Measurements from ENCODE around the gene MMP25. TPM values are rescaled to one million over a fixed set of nuclear protein-coding genes. Genes with fewer than 3 reads are reported as not detected.

The MMP25 gene
- total RNA-seq, 2 experiments from 2014 or later = 34.0 to 88.3 TPM

DNA sequence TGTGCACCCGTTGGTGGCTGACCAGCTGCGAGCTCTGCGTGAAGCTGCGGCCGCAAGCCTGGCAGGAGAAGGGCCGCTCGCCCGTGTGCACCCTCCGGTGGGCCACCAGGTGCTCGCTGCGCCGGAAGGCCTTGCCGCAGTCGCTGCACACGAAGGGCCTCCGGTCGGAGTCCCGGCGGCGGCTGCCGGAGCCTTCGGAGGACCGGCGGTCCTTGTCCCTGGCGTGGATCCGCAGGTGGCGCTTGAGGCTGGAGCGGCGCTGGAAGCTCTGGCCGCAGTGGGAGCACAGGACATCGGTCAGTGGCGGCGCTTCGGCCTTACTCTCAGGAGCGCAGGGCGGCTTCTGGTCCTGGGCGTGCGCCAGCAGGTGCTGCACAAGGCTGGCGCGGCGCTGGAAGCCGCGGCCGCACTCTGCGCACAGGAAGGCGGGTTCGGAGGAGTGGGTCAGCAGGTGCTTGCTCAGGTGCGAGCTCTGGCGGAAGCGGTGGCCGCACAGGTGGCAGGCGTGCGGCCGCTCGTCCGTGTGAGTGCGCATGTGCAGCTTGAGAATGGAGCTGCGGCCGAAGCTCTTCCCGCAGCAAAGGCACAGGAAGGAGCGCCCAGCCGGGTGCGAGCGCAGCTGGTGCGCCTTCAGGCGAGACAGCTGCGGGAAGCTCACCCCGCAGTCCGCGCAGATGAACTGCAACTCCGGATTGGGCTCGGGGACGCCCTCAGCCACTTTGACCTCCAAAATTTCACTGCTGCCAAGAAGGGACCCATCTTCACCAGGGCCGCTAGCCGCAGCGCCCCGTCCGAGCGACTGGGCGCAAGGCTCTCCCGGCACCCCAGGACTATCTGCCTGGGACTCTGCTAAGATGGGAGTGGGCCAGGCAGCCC is 43.6 kb downstream of the MMP25 start:
- DNase-seq = no peak
- H3K4me1 Mint-ChIP-seq = peaks cover 38% of the 10 kb centered on the region
- H3K27ac Mint-ChIP-seq = no peak overlapping the region
- ATAC-seq = no peak
- CTCF ChIA-PET = interaction anchor here (1.1 to 21.7 kb wide), 8 partner anchors 10 to 75 kb away, joined by 3 to 400 read pairs (median 6); partner anchors contain the start of gene ZNF213
- H3K36me3 Mint-ChIP-seq = peaks cover 1% of the 10 kb centered on the region
- no peaks in the 10 kb centered on the region for H3K27me3 Mint-ChIP-seq
- H3K9me3 Mint-ChIP-seq (ENCODE audit: low read depth) = no peaks in the 10 kb centered on the region
- no peak overlapping the region for H3K4me3 Mint-ChIP-seq

DNA sequence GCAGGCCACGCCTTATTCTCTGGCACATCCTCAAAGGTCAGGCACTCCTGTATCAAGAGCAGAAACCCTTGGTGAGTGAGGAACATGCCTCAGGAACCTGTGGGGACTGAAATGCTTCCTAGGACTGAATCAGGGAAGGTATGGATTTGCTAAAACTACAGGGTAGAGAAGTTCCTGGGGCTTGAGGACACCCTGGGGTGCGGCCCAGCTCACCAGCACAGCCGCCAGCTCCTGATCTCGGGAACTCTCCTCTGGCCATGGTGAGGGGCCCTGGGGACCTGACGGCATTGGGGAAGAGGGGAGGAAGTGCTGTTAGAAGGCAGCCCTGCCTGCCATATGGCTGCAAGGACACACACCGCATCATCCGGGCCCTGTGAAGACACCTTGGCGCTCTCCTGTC is 45.2 kb downstream of the MMP25 start:
- Mint-ChIP-seq H3K36me3 (no peaks in the 10 kb centered on the region), H3K27me3 (no peaks in the 10 kb centered on the region), H3K27ac (peak overlapping the region; percentile 64), H3K4me1 (peaks cover 41% of the 10 kb centered on the region), H3K9me3 (ENCODE audit: low read depth) (no peaks in the 10 kb centered on the region), H3K4me3 (no peak overlapping the region)
- no peak for DNase-seq
- CTCF ChIA-PET = interaction anchor here (1.1 to 21.7 kb wide), 6 partner anchors 9 to 40 kb away, joined by 3 to 400 read pairs (median 6); partner anchors contain the start of gene ZNF213
- no peak for ATAC-seq

- Mint-ChIP-seq H3K27ac (no peak overlapping the region), H3K9me3 (ENCODE audit: low read depth) (no peaks in the 10 kb centered on the region), H3K27me3 (no peaks in the 10 kb centered on the region), H3K4me1 (peaks cover 42% of the 10 kb centered on the region), H3K4me3 (no peak overlapping the region), H3K36me3 (no peaks in the 10 kb centered on the region)
- CTCF ChIA-PET = interaction anchor here (0.8 to 21.7 kb wide), 10 partner anchors 8 to 74 kb away, joined by 3 to 400 read pairs (median 5); partner anchors contain the start of genes TNFRSF12A and ZNF213
- ATAC-seq (no peak), DNase-seq (no peak)
Measured at GRCh38 chr16:3092501-3092941, 46.2 kb downstream of the MMP25 start.

DNA sequence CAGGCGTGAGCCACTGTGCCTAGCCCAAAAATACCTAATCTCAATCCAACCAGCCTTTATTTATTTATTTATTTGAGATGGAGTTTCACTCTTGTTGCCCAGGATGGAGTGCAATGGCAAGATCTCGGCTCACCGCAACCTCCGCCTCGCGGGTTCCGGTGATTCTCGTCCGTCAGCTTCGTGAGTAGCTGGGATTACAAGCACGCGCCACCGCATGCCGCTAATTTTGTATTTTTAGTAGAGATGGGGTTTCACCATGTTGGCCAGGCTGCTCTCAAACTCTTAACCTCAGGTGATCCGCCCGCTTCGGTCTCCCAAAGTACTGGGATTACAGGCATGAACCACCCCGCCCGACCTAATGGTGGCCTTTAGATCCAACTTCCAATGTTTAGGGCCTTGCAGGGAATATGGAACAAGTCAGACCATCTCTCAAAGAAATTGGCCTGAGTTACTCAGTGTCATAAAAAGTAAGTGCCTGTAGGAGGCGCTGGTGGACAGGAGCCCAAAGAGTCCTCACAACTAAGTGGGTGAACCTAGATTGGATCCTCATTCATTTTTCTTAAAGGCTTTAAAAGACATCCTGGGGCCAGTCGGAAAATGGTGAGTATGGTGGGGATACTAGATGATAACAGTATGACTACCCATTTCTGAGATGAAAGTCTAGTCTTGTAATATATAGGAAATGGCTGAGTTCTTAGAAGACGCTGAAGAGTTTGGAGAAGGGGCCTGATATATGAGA is 48.1 kb downstream of the MMP25 start:
- Mint-ChIP-seq H3K9me3 (ENCODE audit: low read depth) (no peaks in the 10 kb centered on the region), H3K27me3 (no peaks in the 10 kb centered on the region), H3K4me1 (peaks cover 46% of the 10 kb centered on the region), H3K4me3 (no peak overlapping the region), H3K27ac (peak overlapping the region; percentile 69), H3K36me3 (no peaks in the 10 kb centered on the region)
- ATAC-seq = peak; percentile 26
- CTCF ChIA-PET = interaction anchor here (0.7 to 21.7 kb wide), 9 partner anchors 10 to 74 kb away, joined by 3 to 400 read pairs (median 8); partner anchors contain the start of genes TNFRSF12A and ZNF213
- DNase-seq = peak; percentile 73

GRCh38 chr16:3095869-3096268 is 49.5 kb downstream of the MMP25 start:
- ATAC-seq = peak; percentile 72
- H3K27me3 Mint-ChIP-seq = no peaks in the 10 kb centered on the region
- DNase-seq = peak; percentile 89
- H3K27ac Mint-ChIP-seq = peak overlapping the region; percentile 65
- H3K4me1 Mint-ChIP-seq = peaks cover 54% of the 10 kb centered on the region
- H3K9me3 Mint-ChIP-seq (ENCODE audit: low read depth) = no peaks in the 10 kb centered on the region
- CTCF ChIA-PET = interaction anchor here (0.6 to 21.7 kb wide), 17 partner anchors 8 to 75 kb away, joined by 3 to 400 read pairs (median 5); partner anchors contain the start of genes IL32 and ZNF213
- H3K4me3 Mint-ChIP-seq = no peak overlapping the region
- no peaks in the 10 kb centered on the region for H3K36me3 Mint-ChIP-seq

- ATAC-seq (no peak), DNase-seq (no peak)
- no peak overlapping the region for H3K4me3 Mint-ChIP-seq
- peaks cover 54% of the 10 kb centered on the region for H3K4me1 Mint-ChIP-seq
- H3K27ac Mint-ChIP-seq = no peak overlapping the region
- H3K36me3 Mint-ChIP-seq = no peaks in the 10 kb centered on the region
- no peaks in the 10 kb centered on the region for H3K9me3 Mint-ChIP-seq (ENCODE audit: low read depth)
- CTCF ChIA-PET = interaction anchor here (0.8 to 21.7 kb wide), 12 partner anchors 9 to 74 kb away, joined by 3 to 400 read pairs (median 6); partner anchors contain the start of gene ZNF213
- H3K27me3 Mint-ChIP-seq = no peaks in the 10 kb centered on the region
Measured at GRCh38 chr16:3096362-3096761, 50.0 kb downstream of the MMP25 start.

GRCh38 chr16:3097266-3097665 is 50.9 kb downstream of the MMP25 start:
- CTCF ChIA-PET = interaction anchor here (0.7 to 21.7 kb wide), 9 partner anchors 9 to 67 kb away, joined by 3 to 400 read pairs (median 22); partner anchors contain the start of gene ZNF213
- ATAC-seq = no peak
- H3K27me3 Mint-ChIP-seq = no peaks in the 10 kb centered on the region
- no peak overlapping the region for H3K4me3 Mint-ChIP-seq
- no peaks in the 10 kb centered on the region for H3K9me3 Mint-ChIP-seq (ENCODE audit: low read depth)
- H3K36me3 Mint-ChIP-seq = no peaks in the 10 kb centered on the region
- DNase-seq = no peak
- H3K27ac Mint-ChIP-seq = no peak overlapping the region
- H3K4me1 Mint-ChIP-seq = peaks cover 59% of the 10 kb centered on the region

DNA sequence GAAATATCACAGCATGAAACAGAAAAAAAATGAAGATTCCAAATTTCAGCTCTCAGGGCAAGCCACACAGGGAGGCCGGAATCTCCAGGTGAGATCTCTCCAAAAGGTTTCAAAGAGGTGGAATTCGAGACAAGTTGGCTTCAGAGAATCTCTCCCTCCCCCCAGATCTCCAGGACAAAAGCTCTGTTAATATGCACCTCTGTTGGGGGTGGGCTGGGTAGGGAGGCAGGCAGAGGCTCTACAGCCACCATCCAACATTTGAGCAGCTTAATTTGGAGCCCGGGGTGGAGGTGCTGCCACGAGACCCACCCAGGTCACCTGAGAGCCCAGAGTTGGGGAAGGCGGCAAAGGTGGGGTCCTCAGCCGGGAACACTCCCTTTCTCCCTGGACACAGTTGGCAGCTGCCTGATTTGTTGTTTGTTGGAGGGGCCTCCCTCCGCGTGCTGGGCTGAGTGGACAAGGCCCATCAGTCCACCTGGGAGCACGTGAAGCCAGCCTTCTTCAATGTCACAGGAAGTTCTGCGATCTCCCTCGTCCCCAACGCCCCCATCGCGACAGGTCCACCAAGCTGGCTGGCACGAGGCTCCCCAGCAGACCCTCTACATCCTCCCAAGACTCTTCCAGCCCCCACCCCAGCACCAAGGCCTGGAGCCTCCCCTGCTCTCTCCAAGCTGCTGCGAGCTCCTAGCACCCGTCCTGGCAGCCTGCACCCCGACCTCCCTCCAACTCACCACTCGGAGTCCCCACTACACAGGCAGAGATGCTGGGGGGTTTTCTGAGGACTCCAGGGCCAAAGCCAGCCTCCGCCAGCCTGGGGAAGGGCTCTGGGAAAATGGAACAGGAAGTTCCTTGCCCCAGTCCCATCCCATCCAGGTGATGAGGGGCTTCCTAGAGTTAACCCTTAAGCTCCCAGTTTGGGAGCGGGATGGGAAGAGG is 52.4 kb downstream of the MMP25 start, which contains the start of gene ZSCAN10:
TSS of gene ZSCAN10 (minus strand) at position 836 of the 936 bp plus-strand sequence. CDS start 6,357 bp downstream, outside the sequence.
- DNase-seq (no peak), ATAC-seq (no peak)
- no peaks in the 10 kb centered on the region for H3K9me3 Mint-ChIP-seq (ENCODE audit: low read depth)
- H3K27ac Mint-ChIP-seq = peak within 1 kb of the TSS; percentile 80
- CTCF ChIA-PET = interaction anchor here (0.8 to 21.7 kb wide), 11 partner anchors 11 to 69 kb away, joined by 3 to 400 read pairs (median 6); partner anchors contain the start of genes IL32 and ZNF213
- peak within 1 kb of the TSS; percentile 74 for H3K4me3 Mint-ChIP-seq
- no peaks in the 10 kb centered on the region for H3K36me3 Mint-ChIP-seq
- H3K4me1 Mint-ChIP-seq = peaks cover 60% of the 10 kb centered on the region
- no peaks in the 10 kb centered on the region for H3K27me3 Mint-ChIP-seq

- ATAC-seq (no peak), DNase-seq (no peak)
- Mint-ChIP-seq H3K27ac (no peak overlapping the region), H3K9me3 (ENCODE audit: low read depth) (no peaks in the 10 kb centered on the region), H3K36me3 (no peaks in the 10 kb centered on the region), H3K27me3 (no peaks in the 10 kb centered on the region), H3K4me3 (no peak overlapping the region), H3K4me1 (peaks cover 57% of the 10 kb centered on the region)
- CTCF ChIA-PET = interaction anchor here (0.8 to 21.7 kb wide), 7 partner anchors 12 to 69 kb away, joined by 3 to 400 read pairs (median 18); partner anchors contain the start of genes IL32 and ZNF213
Measured at GRCh38 chr16:3099395-3099731, 53.0 kb downstream of the MMP25 start.

- H3K4me1 Mint-ChIP-seq = peaks cover 51% of the 10 kb centered on the region
- no peaks in the 10 kb centered on the region for H3K27me3 Mint-ChIP-seq
- DNase-seq = peak; percentile 97
- CTCF ChIA-PET = interaction anchor here (0.8 to 21.7 kb wide), 9 partner anchors 7 to 70 kb away, joined by 3 to 400 read pairs (median 18); partner anchors contain the start of genes IL32 and ZNF213
- H3K36me3 Mint-ChIP-seq = no peaks in the 10 kb centered on the region
- no peaks in the 10 kb centered on the region for H3K9me3 Mint-ChIP-seq (ENCODE audit: low read depth)
- H3K4me3 Mint-ChIP-seq = peak overlapping the region; percentile 74
- peak overlapping the region; percentile 80 for H3K27ac Mint-ChIP-seq
- peak; percentile 93 for ATAC-seq
Measured at GRCh38 chr16:3099732-3100499, 53.6 kb downstream of the MMP25 start.

DNA sequence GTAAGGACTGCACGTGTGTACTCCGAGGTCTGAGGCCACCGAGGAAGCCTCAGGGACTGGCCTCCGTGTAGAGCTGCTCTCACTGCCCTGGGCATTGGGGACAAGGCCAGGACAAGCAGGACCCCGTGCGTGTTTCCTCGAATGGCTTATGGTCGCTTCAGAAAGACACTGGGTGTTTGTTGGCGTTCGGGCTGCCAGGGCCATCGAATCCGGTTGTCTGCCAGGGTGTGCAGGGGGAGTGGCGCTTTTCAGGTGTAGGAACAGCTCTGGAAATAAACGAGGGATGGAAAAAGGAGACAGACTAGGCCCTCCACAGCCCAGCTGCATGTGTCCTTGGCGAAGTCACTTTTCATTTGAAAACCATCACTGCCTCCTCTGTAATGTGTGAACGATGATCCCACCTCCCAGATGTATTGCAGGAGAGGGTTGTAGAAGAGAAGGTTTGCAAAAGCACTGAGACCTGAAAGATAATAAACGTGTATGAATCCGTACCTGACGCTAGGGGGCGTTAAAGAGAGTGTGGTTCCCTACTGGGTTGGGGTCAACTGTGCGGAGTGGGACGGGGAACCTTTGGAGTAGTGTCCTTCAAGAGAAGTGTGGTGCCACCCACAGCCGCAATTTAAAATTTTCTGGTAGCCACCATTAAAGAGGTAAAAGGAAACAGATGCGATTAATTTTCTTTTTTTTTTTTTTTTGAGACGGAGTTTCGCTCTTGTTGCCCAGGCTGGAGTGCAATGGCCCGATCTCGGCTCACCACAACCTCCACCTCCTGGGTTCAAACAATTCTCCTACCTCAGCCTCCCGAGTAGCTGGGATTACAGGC is 54.9 kb downstream of the MMP25 start:
- CTCF ChIA-PET = interaction anchor here (0.6 to 21.7 kb wide), 17 partner anchors 8 to 71 kb away, joined by 3 to 400 read pairs (median 4); partner anchors contain the start of genes IL32 and ZNF213

More for the DNA sequence above, 54.9 kb downstream of the MMP25 start:
- ATAC-seq = no peak
- H3K36me3 Mint-ChIP-seq = no peaks in the 10 kb centered on the region
- H3K4me3 Mint-ChIP-seq = peak overlapping the region; percentile 50
- DNase-seq = peak; percentile 64
- H3K27me3 Mint-ChIP-seq = no peaks in the 10 kb centered on the region
- peaks cover 48% of the 10 kb centered on the region for H3K4me1 Mint-ChIP-seq
- peak overlapping the region; percentile 79 for H3K27ac Mint-ChIP-seq
- no peaks in the 10 kb centered on the region for H3K9me3 Mint-ChIP-seq (ENCODE audit: low read depth)
